LNCaP clone FGC (cell line): ENCODE measurements around the gene ARL2BP.
"Not testable (repeated sequence)": the region's sequence is repeated elsewhere in the genome, so short reads cannot be mapped to it uniquely, and the experiment has no call there.

Source experiments
- DNase-seq: peaks from one replicate; pipeline ENCODE4 v3.0.0-alpha.2; 2011; ENCODE audit warnings: low read depth
- H3K4me3 ChIP-seq: 2 replicates; pipeline ENCODE4 v1.5.1; 2011; ENCODE audit warnings: mild to moderate bottlenecking, low read depth, low read length, control low read depth
- CTCF ChIP-seq: IDR thresholded peaks from 2 replicates; pipeline ENCODE4 v1.5.1; 2012; ENCODE audit warnings: mild to moderate bottlenecking; ENCODE audit not compliant: control insufficient read depth, insufficient read depth; ENCODE audit errors: extremely low read depth

The ARL2BP gene

GRCh38 chr16:57270221-57271062 lies 25.4 kb downstream of the ARL2BP start:
- no peak for TF ChIP-seq CTCF
- no peak overlapping the region for H3K4me3 ChIP-seq
- no peak for DNase-seq

DNA sequence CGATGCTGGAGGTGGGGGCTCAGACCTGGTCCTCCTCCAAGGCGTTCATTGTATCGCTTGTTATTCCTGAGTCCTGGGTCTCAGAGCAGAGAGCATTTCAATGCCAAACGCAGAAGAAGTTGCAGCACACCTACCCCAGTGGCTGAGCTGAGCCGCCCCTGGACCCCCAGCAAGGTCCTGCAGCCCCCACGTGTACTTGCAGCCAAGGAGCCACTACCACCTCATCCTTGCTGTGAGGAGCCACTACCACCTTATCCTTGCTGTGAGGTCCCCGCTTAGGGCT lies 25.9 kb downstream of the ARL2BP start:
- no peak for DNase-seq
- TF ChIP-seq CTCF, result no peak
- no peak overlapping the region for H3K4me3 ChIP-seq

DNA sequence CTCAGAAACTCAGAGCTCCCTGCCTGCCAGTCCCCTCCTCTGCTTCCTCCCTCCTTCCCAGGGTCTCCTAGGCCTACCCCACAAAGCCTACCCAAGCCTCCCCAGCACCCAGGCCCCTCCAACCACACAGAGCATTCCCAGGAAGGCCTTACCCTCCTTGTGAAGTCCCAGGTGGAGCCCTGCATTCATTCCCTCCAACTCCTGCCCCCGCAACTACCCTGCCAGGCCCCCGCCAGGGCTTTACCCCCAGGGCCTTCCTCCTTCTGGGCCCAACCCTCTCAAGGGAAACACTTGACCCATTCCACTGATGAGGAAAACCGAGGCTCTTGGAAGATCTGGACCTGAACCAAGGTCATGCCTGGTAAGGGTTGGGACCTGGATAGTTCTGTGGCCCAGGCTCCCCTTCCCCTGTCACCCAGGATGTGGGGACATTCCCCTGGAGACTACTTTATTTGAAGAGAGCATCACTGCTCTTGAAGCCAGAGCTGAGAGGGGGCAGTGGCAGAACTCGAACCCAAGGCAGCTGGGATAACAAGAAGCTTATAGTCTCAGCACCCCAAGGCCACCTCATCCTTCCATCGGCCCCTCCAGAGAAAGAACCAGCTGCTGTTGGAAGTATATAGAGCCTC lies 26.9 kb downstream of the ARL2BP start:
- H3K4me3 ChIP-seq, result no peak overlapping the region
- DNase-seq, result no peak
- TF ChIP-seq CTCF, result no peak

- no peak for TF ChIP-seq CTCF
- DNase-seq, result no peak
- no peak overlapping the region for H3K4me3 ChIP-seq
Measured at GRCh38 chr16:57273359-57273758, 28.3 kb downstream of the ARL2BP start.

GRCh38 chr16:57273826-57274225 lies 28.8 kb downstream of the ARL2BP start:
- DNase-seq, result no peak
- TF ChIP-seq CTCF, result no peak
- H3K4me3 ChIP-seq, result no peak overlapping the region

DNA sequence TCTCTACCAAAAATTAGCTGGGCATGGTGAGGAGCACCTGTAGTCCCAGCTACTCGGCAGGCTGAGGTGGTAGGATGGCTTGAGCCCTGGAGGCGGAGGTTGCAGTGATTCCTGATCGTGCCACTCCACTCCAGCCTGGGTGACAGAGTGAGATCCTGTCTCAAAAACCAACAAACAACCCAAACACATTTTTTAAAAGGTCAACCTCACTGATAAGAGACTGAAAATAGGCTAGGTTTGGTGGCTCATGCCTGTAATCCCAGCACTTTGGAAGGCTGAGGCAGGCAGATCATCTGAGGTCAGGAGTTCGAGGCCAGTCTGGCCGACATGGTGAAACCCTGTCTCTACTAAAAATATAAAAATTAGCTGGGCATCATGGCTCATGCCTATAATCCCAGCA lies 30.9 kb downstream of the ARL2BP start:
- not testable (repeated sequence) for H3K4me3 ChIP-seq, DNase-seq

- DNase-seq, result no peak
Measured at GRCh38 chr16:57276596-57276995, 31.5 kb downstream of the ARL2BP start.

More at GRCh38 chr16:57276596-57276995, 31.5 kb downstream of the ARL2BP start:
- H3K4me3 ChIP-seq, result no peak overlapping the region
- TF ChIP-seq CTCF, result no peak
